GM18508 (cell line): ENCODE measurements around the gene FIBP.

Source experiments
- ATAC-seq: cut with Tn5 transposase; IDR thresholded peaks from one replicate; pipeline ENCODE4 v1.9.1; 2021; ENCODE audit warnings: moderate number of reproducible peaks; ENCODE audit not compliant: insufficient read depth, unreplicated experiment

Gene FIBP

GRCh38 chr11:65871811-65872548, 16.3 kb downstream of the FIBP start:
- ATAC-seq = no peak

- ATAC-seq = no peak
These were observed 17.3 kb downstream of the FIBP start for GRCh38 chr11:65870706-65871681.

- ATAC-seq = no peak
These were observed 18.0 kb downstream of the FIBP start for GRCh38 chr11:65870307-65870658.

DNA sequence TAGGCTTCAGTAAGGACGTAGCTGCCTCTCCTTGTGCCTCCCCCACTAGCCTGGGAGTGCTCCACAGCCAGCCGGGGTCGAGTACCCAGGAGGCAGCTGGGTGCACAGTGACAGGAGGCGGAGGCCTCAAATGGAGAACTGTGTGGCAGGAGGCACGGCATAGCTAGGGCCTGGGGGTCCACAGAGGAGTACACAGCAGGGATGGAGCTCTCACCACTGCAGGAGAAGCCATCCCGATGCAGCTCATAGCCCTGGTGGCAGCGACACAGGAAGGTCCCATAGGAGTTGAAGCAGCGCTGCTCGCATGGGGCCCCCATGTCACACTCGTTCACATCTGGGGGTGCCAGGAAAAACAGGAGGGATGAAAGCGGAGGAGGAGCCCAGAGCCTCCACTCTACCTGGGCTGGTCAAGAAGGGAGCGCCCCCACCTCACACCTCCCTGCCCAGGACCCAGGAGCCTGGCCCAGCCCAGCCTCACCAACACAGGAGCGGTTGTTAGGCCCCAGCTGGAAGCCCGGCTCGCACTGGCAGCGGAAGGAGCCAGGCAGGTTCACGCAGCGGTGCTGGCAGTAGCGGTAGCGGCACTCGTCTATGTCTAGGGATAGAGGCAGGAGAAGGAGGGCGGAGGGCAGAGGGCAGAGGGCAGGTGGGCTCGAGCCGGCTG, 18.5 kb downstream of the FIBP start:
- no peak for ATAC-seq

DNA sequence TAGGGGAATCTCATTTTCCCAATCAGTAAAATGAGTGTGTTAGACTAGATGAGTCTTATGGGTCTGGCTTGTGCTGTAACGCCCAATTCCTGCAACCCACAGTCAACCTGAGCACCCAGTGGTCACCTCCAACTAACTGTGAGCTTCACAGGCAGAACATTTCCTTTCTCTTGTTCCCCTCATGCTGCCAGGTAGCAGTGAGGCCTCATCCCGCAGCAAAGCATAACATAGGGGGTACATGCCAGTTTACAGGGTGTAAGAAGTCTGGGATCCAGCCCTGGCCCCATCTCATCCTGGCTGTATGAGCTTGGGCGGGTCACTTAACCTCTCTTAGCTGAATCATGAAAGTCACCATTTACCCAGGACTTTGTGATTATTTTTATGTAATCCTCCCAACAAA, 19.4 kb downstream of the FIBP start:
- ATAC-seq = no peak

GRCh38 chr11:65868076-65868667, 20.1 kb downstream of the FIBP start:
- ATAC-seq = no peak

GRCh38 chr11:65867284-65868071, 20.8 kb downstream of the FIBP start:
- no peak for ATAC-seq

DNA sequence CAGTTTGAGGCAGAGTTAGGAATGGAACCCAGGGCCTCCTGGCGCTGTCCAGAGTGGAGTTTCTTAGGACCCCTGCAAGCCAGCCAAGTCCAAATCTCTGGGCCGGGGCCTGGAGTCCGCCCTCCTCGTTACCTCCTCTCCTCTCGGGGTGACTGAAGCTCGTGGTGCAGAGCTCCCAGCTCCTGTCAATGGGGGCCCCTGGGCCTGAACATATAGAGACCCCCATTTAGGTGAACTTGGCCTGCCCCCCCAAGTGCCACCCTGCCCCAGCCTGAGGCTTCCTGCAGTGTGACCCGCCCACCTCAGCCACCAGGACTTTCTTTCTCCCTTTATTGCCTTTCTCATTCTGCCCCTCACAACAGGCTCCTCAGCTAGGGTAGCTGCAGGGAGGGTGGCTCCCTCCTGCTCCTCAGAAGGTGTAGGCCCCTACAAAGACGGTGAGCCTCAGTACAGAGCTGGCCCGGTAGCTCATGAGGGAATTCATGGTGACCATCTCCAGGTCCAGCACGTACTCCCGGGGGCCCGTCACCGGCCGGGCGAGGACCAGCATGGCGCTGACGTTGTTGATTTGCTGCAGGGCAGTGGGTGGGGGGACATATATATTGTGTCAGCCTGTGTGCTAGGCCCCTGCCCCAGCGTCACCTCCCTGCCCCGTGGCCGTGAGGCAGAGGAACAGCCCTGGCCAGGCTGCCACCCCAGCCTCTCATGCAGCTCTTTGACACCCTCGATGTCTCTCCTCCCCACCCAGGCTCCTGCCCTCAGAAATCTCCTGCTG, 21.6 kb downstream of the FIBP start:
- no peak for ATAC-seq

DNA sequence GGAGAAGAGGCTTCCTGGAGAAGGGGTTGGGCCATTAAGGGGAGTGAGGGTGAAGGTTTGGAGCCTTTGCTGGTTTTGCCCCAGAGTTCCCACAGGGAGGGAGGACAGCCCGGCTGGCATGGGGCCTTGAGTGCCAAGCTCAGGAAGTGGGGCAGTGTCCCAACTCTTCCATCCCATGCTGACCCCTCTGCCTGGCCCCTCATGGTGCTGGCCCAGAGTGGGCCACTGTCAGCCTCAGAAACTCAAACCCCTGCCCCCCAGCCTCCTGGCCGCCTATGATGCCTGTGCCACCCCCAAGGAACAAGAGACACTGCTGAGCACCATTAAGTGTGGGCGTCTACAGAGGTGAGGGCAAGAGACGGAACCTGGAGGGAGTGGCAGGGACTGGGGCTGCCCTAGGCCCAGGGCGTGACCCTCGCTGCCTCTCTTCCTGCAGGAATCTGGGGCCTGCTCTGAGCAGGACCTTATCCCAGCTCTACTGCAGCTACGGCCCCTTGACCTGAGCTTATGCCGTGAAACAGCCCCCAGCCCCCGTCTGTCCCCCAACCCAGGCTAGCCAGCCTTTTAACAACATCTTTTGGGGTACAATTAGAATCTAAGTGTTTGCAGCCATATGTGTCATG, 22.6 kb downstream of the FIBP start:
- ATAC-seq = no peak

DNA sequence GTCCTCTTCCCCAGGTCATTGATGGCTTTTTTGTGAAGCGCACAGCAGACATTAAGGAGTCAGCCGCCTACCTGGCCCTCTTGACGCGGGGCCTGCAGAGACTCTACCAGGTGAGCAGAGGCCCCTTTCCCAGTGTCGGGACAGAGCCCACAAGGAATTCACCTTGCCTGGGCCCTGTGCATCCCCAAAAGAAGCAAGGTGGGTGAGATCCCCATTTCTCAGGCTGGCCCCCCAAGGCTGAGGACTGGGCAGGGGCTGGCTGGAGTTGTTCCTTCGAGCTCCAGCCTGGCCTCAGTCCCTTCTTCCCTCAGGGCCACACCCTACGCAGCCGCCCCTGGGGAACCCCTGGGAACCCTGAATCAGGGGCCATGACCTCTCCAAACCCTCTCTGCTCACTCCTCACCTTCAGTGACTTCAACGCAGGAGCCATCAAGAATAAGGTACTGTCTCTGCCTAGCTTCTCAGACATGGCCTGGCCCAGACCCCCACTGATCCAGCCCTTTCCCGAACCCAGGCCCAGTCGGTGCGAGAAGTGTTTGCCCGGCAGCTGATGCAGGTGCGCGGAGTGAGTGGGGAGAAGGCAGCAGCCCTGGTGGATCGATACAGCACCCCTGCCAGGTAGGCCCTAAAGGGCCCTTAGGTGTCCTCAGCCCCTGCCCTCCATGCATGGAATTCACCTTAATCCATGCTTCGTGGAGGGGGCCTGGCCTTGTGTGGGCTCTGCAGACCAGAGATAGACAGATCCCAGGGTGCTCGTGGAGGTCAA, 23.4 kb downstream of the FIBP start:
- no peak for ATAC-seq

DNA sequence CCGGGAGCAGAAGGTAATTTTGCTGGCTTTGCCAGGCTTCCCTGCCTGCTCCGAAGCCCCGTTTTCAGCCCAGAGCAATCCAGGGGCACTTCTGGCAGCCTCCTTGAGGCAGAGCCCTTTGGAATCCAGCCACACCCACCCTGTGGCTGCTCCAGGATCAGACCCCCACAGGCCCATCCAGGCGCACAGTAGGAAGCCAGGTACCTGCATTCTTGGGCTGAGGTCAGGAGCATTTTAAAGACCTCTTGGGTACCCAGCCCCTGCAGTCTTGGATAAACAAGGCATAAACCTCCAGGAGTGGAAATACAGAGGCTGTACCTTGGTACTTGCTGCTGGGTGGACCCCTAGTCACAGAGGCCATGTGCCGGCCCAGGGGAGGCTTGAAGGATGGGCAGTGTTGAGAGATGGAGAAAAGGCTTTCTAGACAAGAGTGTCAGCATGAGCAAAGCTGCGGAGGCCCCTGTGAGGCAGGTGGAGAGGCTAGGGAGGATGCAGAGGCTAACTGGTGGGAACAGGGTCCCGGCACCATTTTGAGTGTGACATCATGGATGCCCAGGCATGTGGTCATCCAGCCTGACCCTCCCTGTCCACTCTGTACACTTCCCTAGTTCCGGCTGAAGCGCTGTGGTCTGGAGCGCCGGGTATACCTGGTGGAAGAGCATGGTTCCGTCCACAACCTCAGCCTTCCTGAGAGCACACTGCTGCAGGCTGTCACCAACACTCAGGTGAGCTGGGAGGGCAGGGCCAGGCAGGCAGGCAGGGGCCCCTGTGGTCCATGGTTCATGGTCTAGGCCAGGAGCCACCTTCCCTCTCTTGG, 24.2 kb downstream of the FIBP start:
- no peak for ATAC-seq

DNA sequence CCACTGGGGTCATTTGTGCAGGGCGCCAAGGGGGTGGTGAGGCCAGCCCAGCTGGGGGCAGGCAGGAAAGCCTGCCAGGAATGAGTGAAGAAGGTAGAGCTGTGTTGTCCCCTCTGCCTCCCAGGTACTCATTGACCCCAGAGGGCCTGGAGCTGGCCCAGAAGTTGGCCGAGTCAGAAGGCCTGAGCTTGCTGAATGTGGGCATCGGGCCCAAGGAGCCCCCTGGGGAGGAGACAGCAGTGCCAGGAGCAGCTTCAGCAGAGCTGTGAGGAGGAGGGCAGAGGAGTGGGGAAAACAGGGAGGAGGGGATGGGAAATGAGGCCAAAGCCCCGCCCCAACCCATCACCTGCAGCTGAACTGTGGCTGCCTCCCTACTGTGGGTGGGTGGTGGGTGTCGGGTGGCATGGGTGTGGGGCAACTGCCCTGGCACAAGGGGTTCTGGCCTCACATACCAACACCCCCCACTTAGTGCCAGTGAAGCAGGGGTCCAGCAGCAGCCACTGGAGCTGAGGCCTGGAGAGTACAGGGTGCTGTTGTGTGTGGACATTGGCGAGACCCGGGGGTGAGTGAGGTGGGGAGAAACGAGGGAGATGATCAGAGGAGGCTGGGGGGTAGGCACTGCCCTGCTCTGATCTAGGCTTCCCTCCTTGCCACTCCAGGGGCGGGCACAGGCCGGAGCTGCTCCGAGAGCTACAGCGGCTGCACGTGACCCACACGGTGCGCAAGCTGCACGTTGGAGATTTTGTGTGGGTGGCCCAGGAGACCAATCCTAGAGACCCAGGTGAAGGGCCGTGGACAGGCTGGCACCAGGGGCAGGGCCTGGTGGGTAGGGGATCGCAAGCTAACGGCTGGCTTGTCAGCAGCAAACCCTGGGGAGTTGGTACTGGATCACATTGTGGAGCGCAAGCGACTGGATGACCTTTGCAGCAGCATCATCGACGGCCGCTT, 25.1 kb downstream of the FIBP start:
- no peak for ATAC-seq

DNA sequence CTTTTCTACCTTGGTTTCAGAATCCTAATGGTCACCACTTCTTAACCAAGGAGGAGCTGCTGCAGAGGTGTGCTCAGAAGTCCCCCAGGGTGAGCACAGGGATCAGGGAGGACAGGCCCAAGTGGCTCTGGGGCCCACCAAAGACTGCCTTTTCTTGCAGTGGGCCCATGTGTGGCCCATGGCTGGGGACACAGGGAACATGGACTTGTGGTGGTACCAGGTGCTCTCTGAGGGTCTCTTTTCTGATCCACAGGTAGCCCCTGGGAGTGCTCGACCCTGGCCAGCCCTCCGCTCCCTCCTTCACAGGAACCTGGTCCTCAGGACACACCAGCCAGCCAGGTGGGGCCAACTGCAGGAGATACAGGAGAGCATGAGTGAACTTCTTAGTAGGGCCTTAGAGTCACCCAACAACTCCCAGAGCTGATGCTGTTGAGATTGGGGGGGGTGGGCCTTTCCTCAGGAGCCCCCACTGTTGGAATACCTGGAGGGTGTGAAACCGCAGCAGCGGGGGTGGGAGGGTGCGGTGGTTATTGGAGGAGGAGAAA, 26.0 kb downstream of the FIBP start:
- ATAC-seq = no peak

- no peak for ATAC-seq
These were observed 26.6 kb downstream of the FIBP start for GRCh38 chr11:65861533-65862183.

DNA sequence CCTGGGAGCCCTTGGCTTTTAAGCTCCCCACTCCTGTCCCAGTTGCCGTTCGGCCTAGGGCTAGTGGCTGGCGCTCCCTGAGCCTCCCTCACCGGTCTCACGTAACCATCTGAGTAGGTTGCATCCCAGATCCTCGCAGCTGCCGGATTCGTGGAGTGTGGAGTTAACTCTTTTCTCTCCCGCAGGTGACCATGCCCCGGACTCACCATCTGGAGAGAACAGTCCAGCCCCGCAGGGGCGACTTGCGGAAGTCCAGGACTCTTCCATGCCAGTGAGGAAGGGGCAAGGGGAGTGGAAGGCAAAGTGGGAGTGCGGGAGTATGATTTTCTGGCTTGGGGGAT, 27.1 kb downstream of the FIBP start:
- ATAC-seq = no peak
